ENCODE measurements around the gene NTHL1. TPM values are rescaled to one million over a fixed set of nuclear protein-coding genes. Genes with fewer than 3 reads are reported as not detected.

NTHL1 gene
- total RNA-seq, 2 donors from 2014 or later = 7.7 to 13.4 TPM

GRCh38 chr16:2003827-2004641, 43.6 kb downstream of the NTHL1 start:
- H3K4me3 ChIP-seq = peak overlapping the region; percentile 32
- peaks cover 27 to 44% of the 10 kb centered on the region in 2 donors for H3K4me1 ChIP-seq (ENCODE audit: control insufficient read depth in 1 of 2, low read depth in 2 of 2)

GRCh38 chr16:2003231-2003826, 44.3 kb downstream of the NTHL1 start:
- no peak for ATAC-seq (ENCODE audit: insufficient number of reproducible peaks, low FRiP score, low read depth)
- H3K4me1 ChIP-seq (ENCODE audit: control insufficient read depth in 1 of 2, low read depth in 2 of 2) = peaks cover 22 to 37% of the 10 kb centered on the region in 2 donors
- TF ChIP-seq CTCF (IDR thresholded peaks at IDR 0.05) = no peak
- H3K27me3 ChIP-seq (replicated peaks; ENCODE audit: insufficient read depth) = no peaks in the 10 kb centered on the region
- no peak overlapping the region for H3K27ac ChIP-seq
- H3K36me3 ChIP-seq = peaks cover 40% of the 10 kb centered on the region
- no peak for DNase-seq (ENCODE audit: low spot score)
- H3K9me3 ChIP-seq = no peaks in the 10 kb centered on the region
- no peak overlapping the region for H3K4me3 ChIP-seq

More at GRCh38 chr16:2003827-2004641, 43.6 kb downstream of the NTHL1 start:
- ATAC-seq (ENCODE audit: insufficient number of reproducible peaks, low FRiP score, low read depth) (peak; percentile 46), DNase-seq (ENCODE audit: low spot score) (no peak)
- H3K9me3 ChIP-seq = no peaks in the 10 kb centered on the region
- peaks cover 35% of the 10 kb centered on the region for H3K36me3 ChIP-seq
- H3K27me3 ChIP-seq (replicated peaks; ENCODE audit: insufficient read depth) = no peaks in the 10 kb centered on the region
- peak; percentile 87 for TF ChIP-seq CTCF (IDR thresholded peaks at IDR 0.05)
- H3K27ac ChIP-seq = no peak overlapping the region

- Histone ChIP-seq H3K27me3 (replicated peaks; ENCODE audit: insufficient read depth) (no peaks in the 10 kb centered on the region), H3K9me3 (no peaks in the 10 kb centered on the region), H3K4me3 (no peak overlapping the region), H3K27ac (no peak overlapping the region), H3K36me3 (peaks cover 45% of the 10 kb centered on the region), H3K4me1 (ENCODE audit: control insufficient read depth in 1 of 2, low read depth in 2 of 2) (peaks cover 15 to 30% of the 10 kb centered on the region in 2 donors)
- ATAC-seq (ENCODE audit: insufficient number of reproducible peaks, low FRiP score, low read depth) = no peak
- DNase-seq (ENCODE audit: low spot score) = no peak
- no peak for TF ChIP-seq CTCF (IDR thresholded peaks at IDR 0.05)
These were observed 45.0 kb downstream of the NTHL1 start for GRCh38 chr16:2002406-2003230.

GRCh38 chr16:2001456-2002355, 45.9 kb downstream of the NTHL1 start:
- TF ChIP-seq CTCF (IDR thresholded peaks at IDR 0.05) = no peak
- H3K4me1 ChIP-seq (ENCODE audit: control insufficient read depth in 1 of 2, low read depth in 2 of 2) = peaks cover 6 to 21% of the 10 kb centered on the region in 2 donors
- no peak overlapping the region for H3K27ac ChIP-seq
- H3K4me3 ChIP-seq = no peak overlapping the region
- no peaks in the 10 kb centered on the region for H3K9me3 ChIP-seq
- no peaks in the 10 kb centered on the region for H3K27me3 ChIP-seq (replicated peaks; ENCODE audit: insufficient read depth)
- DNase-seq (ENCODE audit: low spot score) (no peak), ATAC-seq (ENCODE audit: insufficient number of reproducible peaks, low FRiP score, low read depth) (no peak)
- peaks cover 51% of the 10 kb centered on the region for H3K36me3 ChIP-seq

Measured in thoracic aorta (tissue), 2 donors.